HepG2 (cell line): ENCODE measurements around the gene SHISA4. TPM values are rescaled to one million over a fixed set of nuclear protein-coding genes. Genes with fewer than 3 reads are reported as not detected.

ENCODE experiments used
- HIC2 ChIP-seq: sonication (generic); formaldehyde crosslinking; IDR thresholded peaks from 2 replicates; pipeline ENCODE4 v1.9.0; 2022; ENCODE audit warnings: low read depth, missing genetic modification reagents
- HMGXB3 ChIP-seq: sonication (generic); formaldehyde crosslinking; IDR thresholded peaks from 2 replicates; pipeline ENCODE4 v1.4.0; 2020; ENCODE audit warnings: missing genetic modification reagents, borderline replicate concordance
- IKZF5 ChIP-seq: IDR thresholded peaks from 2 replicates; pipeline ENCODE4 v1.6.1; 2018; ENCODE audit warnings: missing genetic modification reagents, mild to moderate bottlenecking, missing compliant biosample characterization
- KDM2A ChIP-seq: sonication (generic); formaldehyde crosslinking; IDR thresholded peaks from 2 replicates; pipeline ENCODE4 v1.4.0; 2020; ENCODE audit warnings: low read depth, missing genetic modification reagents, borderline replicate concordance
- KDM4B ChIP-seq: sonication (generic); formaldehyde crosslinking; IDR thresholded peaks from 2 replicates; pipeline ENCODE4 v1.4.0; 2020; ENCODE audit warnings: missing genetic modification reagents
- LCORL ChIP-seq, 2 experiments: fragments of 450-650 bp in 1 of 2; sonication (generic) in 1 of 2; formaldehyde crosslinking in 1 of 2; IDR thresholded peaks; 2 replicates each; pipeline versions ENCODE4 v1.5.0 to v1.6.1; 2017 to 2020; ENCODE audit warnings: antibody characterized with exemption in 1 of 2, missing genetic modification reagents in 1 of 2
- MEIS1 ChIP-seq: sonication (generic); formaldehyde crosslinking; IDR thresholded peaks from 2 replicates; pipeline ENCODE4 v1.9.0; 2021; ENCODE audit warnings: mild to moderate bottlenecking, missing genetic modification reagents, moderate library complexity, borderline replicate concordance
- NR2F2 ChIP-seq: IDR thresholded peaks from 2 replicates; pipeline ENCODE4 v1.6.1; 2012; ENCODE audit warnings: low read depth, inconsistent platforms, borderline replicate concordance
- POLR2G ChIP-seq: fragments of 200-400 bp; formaldehyde crosslinking; IDR thresholded peaks from 2 replicates; pipeline ENCODE4 v1.6.1; 2018; ENCODE audit warnings: mild to moderate bottlenecking, low read depth, low read length, moderate library complexity
- SSRP1 ChIP-seq: IDR thresholded peaks from 2 replicates; pipeline ENCODE4 v1.6.1; 2016; ENCODE audit warnings: control low read depth
- TEAD2 ChIP-seq: sonication (generic); formaldehyde crosslinking; IDR thresholded peaks from 2 replicates; pipeline ENCODE4 v1.9.0; 2021; ENCODE audit warnings: missing genetic modification reagents
- ZBTB2 ChIP-seq: sonication (generic); formaldehyde crosslinking; IDR thresholded peaks from 2 replicates; pipeline ENCODE4 v1.8.0; 2022; ENCODE audit warnings: low read depth, missing genetic modification reagents
- ZNF101 ChIP-seq: sonication (generic); formaldehyde crosslinking; IDR thresholded peaks from 2 replicates; pipeline ENCODE4 v1.4.0; 2020; ENCODE audit warnings: mild to moderate bottlenecking, low read depth, missing genetic modification reagents, borderline replicate concordance
- ZNF546 ChIP-seq: sonication (generic); formaldehyde crosslinking; conservative IDR thresholded peaks from 2 replicates; pipeline ENCODE4 v1.8.1; 2023; ENCODE audit warnings: mild to moderate bottlenecking, missing genetic modification reagents
- ZNF547 ChIP-seq: sonication (generic); formaldehyde crosslinking; IDR thresholded peaks from 2 replicates; pipeline ENCODE4 v1.5.1; 2020; ENCODE audit warnings: mild to moderate bottlenecking, missing genetic modification reagents
- ZNF574 ChIP-seq: sonication (generic); formaldehyde crosslinking; IDR thresholded peaks from 2 replicates; pipeline ENCODE4 v1.4.0; 2020; ENCODE audit warnings: missing genetic modification reagents
- polyA plus RNA-seq, 8 experiments: library from polyadenylated mRNA; depleted of rRNA in 3 of 8; stranded (reverse) in 7 of 8; unstranded in 1 of 8; fragments of >200 nt; fragmentation: Illumina TruSeq in 4 of 8; extraction: Trizol in 4 of 8; gene quantifications; 2 replicates each; pipeline versions ENCODE4 v1.2.1 to v1.2.3, GENCODE V29; 2011 to 2016; ENCODE audit warnings: low read depth in 4 of 8, missing spikeins in 1 of 8, mixed read lengths in 1 of 8; ENCODE audit not compliant: insufficient read depth in 1 of 8
- total RNA-seq, 5 experiments: library from RNA; depleted of rRNA; stranded (reverse); fragments of >200 nt; fragmentation: Illumina TruSeq; extraction: Trizol; gene quantifications; 2 replicates each; pipeline ENCODE4 v1.2.3, GENCODE V29; 2016; ENCODE audit warnings: low read depth in 1 of 5

The SHISA4 gene
- total and polyA plus RNA-seq, 2 of the 13 experiments (the other 11 are each of a cell fraction or from before 2014, with no cell fraction given), result 0.51 to 1.0 TPM

- TF ChIP-seq ZBTB2, result no peak
- no peak for TF ChIP-seq LCORL (IDR thresholded peaks at IDR 0.05)
- TF ChIP-seq LCORL (CRISPR knock-in tag; IDR thresholded peaks at IDR 0.05), result peak; percentile 60; the same call in 1 of the 2 replicates
- no peak for TF ChIP-seq SSRP1 (CRISPR knock-in tag)
- TF ChIP-seq KDM2A, result no peak
- TF ChIP-seq IKZF5, result peak; percentile 74; the same call in 1 of the 2 replicates
- no peak for TF ChIP-seq ZNF574 (CRISPR knock-in tag)
- no peak for TF ChIP-seq ZNF547 (CRISPR knock-in tag)
- TF ChIP-seq HIC2, result no peak
- TF ChIP-seq TEAD2 (CRISPR knock-in tag), result no peak
- TF ChIP-seq KDM4B (CRISPR knock-in tag), result no peak
- peak; percentile 38; the same call in 1 of the 2 replicates for TF ChIP-seq POLR2G
- no peak for TF ChIP-seq NR2F2
- no peak for TF ChIP-seq ZNF546 (CRISPR knock-in tag)
- TF ChIP-seq HMGXB3, result 0 out of 2 replicates have a peak, but pooled peaks have one; percentile 28
- no peak for TF ChIP-seq MEIS1 (CRISPR knock-in tag)
- no peak for TF ChIP-seq ZNF101 (CRISPR knock-in tag)
These were observed 52.9 kb downstream of the SHISA4 start (continued) for GRCh38 chr1:201941420-201942128.
